Daoy (cell line): ENCODE data around the gene RIIAD1. TPM values are rescaled to one million over a fixed set of nuclear protein-coding genes. Genes with fewer than 3 reads are reported as not detected.

Source experiments
- total RNA-seq: library from RNA; depleted of rRNA; stranded (reverse); fragments of >200 nt; shearing (Covaris generic); gene quantifications from 2 replicates; pipeline ENCODE4 v1.2.3, GENCODE V29; 2014; rRNA removed

The RIIAD1 gene
- total RNA-seq, 1 experiment from 2014 or later = not detected

Other genes with a start within 250 kb of the RIIAD1 start
- gene CGN, start 210.1 kb upstream of the RIIAD1 start, total RNA-seq = 3.5 and 4.1 TPM in 2 replicates
- 17.9 and 19.4 TPM in 2 replicates for gene TUFT1, start 181.2 kb upstream of the RIIAD1 start, total RNA-seq
- gene SNX27, start 109.5 kb upstream of the RIIAD1 start, total RNA-seq = 13.2 and 25.3 TPM in 2 replicates
- gene CELF3, start 4.7 kb upstream of the RIIAD1 start, total RNA-seq = 0.11 TPM in 1 of 2 replicates, not detected in the other
- gene MRPL9, start 42.0 kb downstream of the RIIAD1 start, total RNA-seq = 197 and 249 TPM in 2 replicates
- 12.6 and 13.8 TPM in 2 replicates for gene TDRKH, start 69.0 kb downstream of the RIIAD1 start, total RNA-seq
- gene LINGO4, start 83.9 kb downstream of the RIIAD1 start, total RNA-seq = not detected in 2 replicates
- not detected in 2 replicates for gene RORC, start 110.3 kb downstream of the RIIAD1 start, total RNA-seq
- gene C2CD4D, start 118.3 kb downstream of the RIIAD1 start, total RNA-seq = not detected in 2 replicates
- not detected in 2 replicates for gene THEM5, start 132.2 kb downstream of the RIIAD1 start, total RNA-seq
- gene THEM4, start 188.0 kb downstream of the RIIAD1 start, total RNA-seq = 15.1 and 31.0 TPM in 2 replicates